Large intestine (tissue), 1 donor: ENCODE measurements around the gene SF3A2. TPM values are rescaled to one million over a fixed set of nuclear protein-coding genes. Genes with fewer than 3 reads are reported as not detected.

Experiments
- polyA plus RNA-seq: library from polyadenylated mRNA; unstranded; fragments of 120-200 nt; gene quantifications from one replicate; pipeline ENCODE4 v1.2.1, GENCODE V29; 2013

The SF3A2 gene
- polyA plus RNA-seq, 1 donor, result 75.2 TPM

Other genes with a start within 250 kb of the SF3A2 start
- 96.7 TPM for gene BTBD2, start 221.1 kb upstream of the SF3A2 start, polyA plus RNA-seq
- 86.8 TPM for gene MKNK2, start 185.6 kb upstream of the SF3A2 start, polyA plus RNA-seq
- gene MOB3A, start 140.5 kb upstream of the SF3A2 start, polyA plus RNA-seq, result 20.8 TPM
- gene IZUMO4, start 139.9 kb upstream of the SF3A2 start, polyA plus RNA-seq, result 4.4 TPM
- gene AP3D1, start 85.3 kb upstream of the SF3A2 start, polyA plus RNA-seq, result 103 TPM
- 20.3 TPM for gene DOT1L, start 72.9 kb upstream of the SF3A2 start, polyA plus RNA-seq
- 115 TPM for gene PLEKHJ1, start 495 bp upstream of the SF3A2 start, polyA plus RNA-seq
- 4.6 TPM for gene AMH, start 12.5 kb downstream of the SF3A2 start, polyA plus RNA-seq
- gene JSRP1, start 19.6 kb downstream of the SF3A2 start, polyA plus RNA-seq, result 2.2 TPM
- 0.15 TPM for gene PEAK3, start 45.4 kb downstream of the SF3A2 start, polyA plus RNA-seq
- gene LINGO3, start 71.3 kb downstream of the SF3A2 start, polyA plus RNA-seq, result 0.66 TPM
- 152 TPM for gene LSM7, start 91.8 kb downstream of the SF3A2 start, polyA plus RNA-seq
- gene SPPL2B, start 91.9 kb downstream of the SF3A2 start, polyA plus RNA-seq, result 112 TPM
- 1.9 TPM for gene TMPRSS9, start 123.4 kb downstream of the SF3A2 start, polyA plus RNA-seq
- gene TIMM13, start 190.8 kb downstream of the SF3A2 start, polyA plus RNA-seq, result 91.2 TPM
- gene LMNB2, start 220.1 kb downstream of the SF3A2 start, polyA plus RNA-seq, result 40.2 TPM
- 23.2 TPM for gene GADD45B, start 239.3 kb downstream of the SF3A2 start, polyA plus RNA-seq